K562 (cell line): ENCODE measurements around the gene TAP2. TPM values are rescaled to one million over a fixed set of nuclear protein-coding genes. Genes with fewer than 3 reads are reported as not detected.

Experiments used
- ATAC-seq: fragments of 200-7000 bp; cut with Tn5 transposase; 3 replicates; pipeline ENCODE4 v1.9.1; 2020; ENCODE audit warnings: moderate library complexity
- BruUV-seq: library from RNA; stranded (reverse); fragments of 400-500 nt; replicated peaks from 2 replicates; lab custom pipeline; 2021; lab: Mats Ljungman, UMichigan
- CTCF ChIA-PET: fragments of 300-600 bp; formaldehyde crosslinking; extraction: SDS; loops from one replicate; lab custom pipeline; 2021; ENCODE audit warnings: low intra/inter-chr PET ratio; lab: Yijun Ruan, JAX
- POLR2A ChIA-PET: fragments of 300-600, 350-650 bp; sonication (Branson Sonifier 250); formaldehyde crosslinking; extraction: SDS; loops from one replicate; lab custom pipeline; 2021; ENCODE audit warnings: antibody characterized with exemption, inconsistent platforms; lab: Yijun Ruan, JAX
- DNase-seq, 4 experiments: peaks; one replicate each; pipeline versions ENCODE4 v3.0.0 to v3.0.0-alpha.2; 2011 to 2018; ENCODE audit warnings: low spot score in 3 of 4, mixed read lengths in 3 of 4; ENCODE audit errors: extremely low read depth in 1 of 4
- FAIRE-seq: peaks from 2 replicates; lab custom pipeline; 2011; peaks lifted over from hg19 to GRCh38; lab: Jason Lieb, UNC
- H2AFZ ChIP-seq: 2 replicates; pipeline ENCODE4 v1.6.0; 2011; ENCODE audit warnings: low read depth, low read length, control low read depth, inconsistent platforms
- H3K27ac ChIP-seq: fragments of 200-600 bp; 3 replicates; pipeline ENCODE4 v1.8.0; 2011; ENCODE audit warnings: low read depth, mild to moderate bottlenecking, control low read depth, inconsistent platforms, low read length, moderate library complexity, mixed read lengths; ENCODE audit errors: extremely low read depth
- H3K27me3 ChIP-seq, 2 experiments: fragments of 300-600 bp in 1 of 2; 2 replicates in 1 of 2; 3 replicates in 1 of 2; pipeline versions ENCODE4 v1.6.0 to v1.8.0; 2011; ENCODE audit warnings: inconsistent platforms in 2 of 2, low read length in 2 of 2, mild to moderate bottlenecking in 1 of 2, mixed read lengths in 1 of 2, moderate library complexity in 1 of 2; ENCODE audit not compliant: control insufficient read depth in 2 of 2, insufficient read depth in 2 of 2
- H3K36me3 ChIP-seq: fragments of 300-600 bp; 3 replicates; pipeline ENCODE4 v1.8.0; 2011; ENCODE audit warnings: mild to moderate bottlenecking, low read length, inconsistent platforms; ENCODE audit not compliant: control insufficient read depth, insufficient read depth
- H3K4me1 ChIP-seq, 2 experiments: fragments of 200-600 bp in 1 of 2; replicated peaks in 1 of 2; 2 replicates in 1 of 2; 3 replicates in 1 of 2; pipeline versions ENCODE4 v1.5.1 to v1.8.0; 2011; ENCODE audit warnings: inconsistent platforms in 2 of 2, low read length in 2 of 2, mild to moderate bottlenecking in 1 of 2, mixed read lengths in 1 of 2, moderate library complexity in 1 of 2; ENCODE audit not compliant: control insufficient read depth in 2 of 2, insufficient read depth in 2 of 2
- H3K4me2 ChIP-seq: 2 replicates; pipeline ENCODE4 v1.6.1; 2011; ENCODE audit warnings: low read length, control low read depth, inconsistent platforms, mixed read lengths; ENCODE audit not compliant: insufficient read depth
- H3K4me3 ChIP-seq: fragments of 200-600 bp; sonication (generic), shearing (Covaris generic); 2 replicates; pipeline ENCODE4 v1.5.1; 2016; ENCODE audit warnings: control low read depth, inconsistent platforms
- H3K79me2 ChIP-seq: fragments of 200-600 bp; 3 replicates; pipeline ENCODE4 v1.8.0; 2011; ENCODE audit warnings: low read length, inconsistent platforms; ENCODE audit not compliant: control insufficient read depth, insufficient read depth
- H3K9ac ChIP-seq, 2 experiments: 2 replicates each; pipeline versions ENCODE4 v1.6.0 to v1.6.1; 2011; ENCODE audit warnings: low read depth in 2 of 2, low read length in 2 of 2, control low read depth in 1 of 2, inconsistent platforms in 1 of 2, mild to moderate bottlenecking in 1 of 2, mixed read lengths in 1 of 2; ENCODE audit not compliant: insufficient read depth in 1 of 2
- H3K9me1 ChIP-seq: one replicate; pipeline ENCODE4 v1.6.0; 2011; ENCODE audit warnings: inconsistent platforms, mild to moderate bottlenecking, low read length, moderate library complexity; ENCODE audit not compliant: control insufficient read depth, insufficient read depth
- H3K9me3 ChIP-seq: replicated peaks from 2 replicates; pipeline ENCODE4 v1.5.1; 2011; ENCODE audit warnings: low read depth, low read length, inconsistent platforms; ENCODE audit not compliant: control insufficient read depth, insufficient read depth
- H4K20me1 ChIP-seq: replicated peaks from 2 replicates; pipeline ENCODE4 v1.6.1; 2011; ENCODE audit warnings: low read length, inconsistent platforms, mixed read lengths; ENCODE audit not compliant: control insufficient read depth, insufficient read depth
- CSDE1 ChIP-seq, 2 experiments: fragments of 450-650 bp; IDR thresholded peaks; 2 replicates each; pipeline ENCODE4 v1.6.1; 2016; ENCODE audit warnings: mild to moderate bottlenecking in 1 of 2
- SPI1 ChIP-seq: IDR thresholded peaks from 2 replicates; pipeline ENCODE4 v1.6.1; 2011; ENCODE audit warnings: low read depth, low read length, control low read depth, borderline replicate concordance
- ZNF445 ChIP-seq: fragments of 250-450 bp; sonication (Bioruptor Pico); IDR thresholded peaks from 2 replicates; pipeline ENCODE4 v1.4.0; 2020; ENCODE audit warnings: low read depth, mild to moderate bottlenecking, moderate library complexity
- WGBS: fragments of 100-300 bp; shearing (Covaris generic); methylation state at CpG from one replicate; pipeline ENCODE4 v1.1.6; 2016; ENCODE audit warnings: low coverage, mixed read lengths; ENCODE audit not compliant: insufficient coverage; ENCODE audit errors: missing lambda C conversion rate; 5-methylcytosine and 5-hydroxymethylcytosine counted together
- in situ Hi-C: fragments of 300-500 bp; cut with MboI; formaldehyde crosslinking; loops from 4 replicates; pipeline ENCODE4 v1.15.0; 2018; ENCODE audit warnings: inconsistent platforms, mixed read lengths
- intact Hi-C: fragments of 100-400 bp; cut with micrococcal nuclease; formaldehyde crosslinking; loops from 2 replicates; pipeline ENCODE4 v1.14.2; 2022
- polyA plus RNA-seq, 8 experiments: library from polyadenylated mRNA; depleted of rRNA in 4 of 8; stranded (reverse) in 5 of 8; unstranded in 3 of 8; fragments of >200 nt; fragmentation: Nextera tagmentation in 2 of 8; fragmentation: Illumina TruSeq in 1 of 8; extraction: Ambion mirVana in 2 of 8; extraction: Trizol in 1 of 8; gene quantifications; 2 replicates each; pipeline versions ENCODE4 v1.2.1 to v1.2.3, GENCODE V29; 2011 to 2014; ENCODE audit warnings: inconsistent platforms in 1 of 8, missing spikeins in 1 of 8
- total RNA-seq, 7 experiments: library from RNA; depleted of rRNA in 6 of 7; stranded (reverse); fragments of >200 nt in 6 of 7; fragmentation: Illumina TruSeq in 2 of 7; extraction: Trizol in 2 of 7; gene quantifications; 2 replicates each; pipeline versions ENCODE4 v1.2.1 to v1.2.3, GENCODE V29; 2011 to 2021; ENCODE audit warnings: low replicate concordance in 1 of 7
- TF ChIP-seq, protein P1 (sequence below): fragments of 250-450 bp; sonication (Bioruptor Pico); IDR thresholded peaks from 2 replicates; pipeline ENCODE4 v1.5.1; 2021; ENCODE audit warnings: mild to moderate bottlenecking

Gene TAP2
- total and polyA plus RNA-seq, 9 of the 15 experiments (the other 6 are each of a cell fraction or from before 2014, with no cell fraction given): 2.0 to 53.5 (median 19.6) TPM

GRCh38 chr6:32799168-32799567 is 39.4 kb downstream of the TAP2 start:
- intact Hi-C loops (loop anchor here (5.0 kb wide), 2 partner anchors 68 to 552 kb away; no protein-coding TSS in a partner anchor), in situ Hi-C loops (loop anchor here (5.0 kb wide), 1 partner anchor 377 kb away; no protein-coding TSS in a partner anchor)
- ATAC-seq (no peak), DNase-seq (no peak), FAIRE-seq (no peak)
- no peak overlapping the region for H3K9ac ChIP-seq
- CTCF ChIA-PET: no interaction called here
- H3K27ac ChIP-seq: no peak overlapping the region
- H3K27me3 ChIP-seq: peaks cover 20 to 24% of the 10 kb centered on the region in 2 experiments
- POLR2A ChIA-PET: interaction anchor here (0.7 to 1.5 kb wide), 6 partner anchors 9 to 1630 kb away, joined by 3 to 5 read pairs (median 3); no protein-coding TSS in a partner anchor
- no peak overlapping the region for H3K4me2 ChIP-seq
- no peaks in the 10 kb centered on the region for H3K36me3 ChIP-seq
- BruUV-seq: no TSS peak
- TF ChIP-seq ZNF445 (no peak), CSDE1 (IDR thresholded peaks at IDR 0.05) (no peak), SPI1 (peak; percentile 39; the same call in 1 of the 2 replicates)
- TF ChIP-seq, protein P1, sequence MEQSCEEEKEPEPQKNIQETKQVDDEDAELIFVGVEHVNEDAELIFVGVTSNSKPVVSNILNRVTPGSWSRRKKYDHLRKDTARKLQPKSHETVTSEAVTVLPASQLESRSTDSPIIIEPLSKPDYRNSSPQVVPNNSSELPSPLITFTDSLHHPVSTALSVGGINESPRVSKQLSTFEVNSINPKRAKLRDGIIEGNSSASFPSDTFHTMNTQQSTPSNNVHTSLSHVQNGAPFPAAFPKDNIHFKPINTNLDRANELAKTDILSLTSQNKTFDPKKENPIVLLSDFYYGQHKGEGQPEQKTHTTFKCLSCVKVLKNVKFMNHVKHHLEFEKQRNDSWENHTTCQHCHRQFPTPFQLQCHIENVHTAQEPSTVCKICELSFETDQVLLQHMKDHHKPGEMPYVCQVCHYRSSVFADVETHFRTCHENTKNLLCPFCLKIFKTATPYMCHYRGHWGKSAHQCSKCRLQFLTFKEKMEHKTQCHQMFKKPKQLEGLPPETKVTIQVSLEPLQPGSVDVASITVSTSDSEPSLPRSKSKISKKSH (CRISPR knock-in tag): no peak
- no peaks in the 10 kb centered on the region for H4K20me1 ChIP-seq
- no peak overlapping the region for H2AFZ ChIP-seq
- H3K4me3 ChIP-seq: no peak overlapping the region
- H3K4me1 ChIP-seq: no peaks in the 10 kb centered on the region
- no peaks in the 10 kb centered on the region for H3K9me1 ChIP-seq
- WGBS: 0% methylated on average over 3 of the region's 3 CpGs
- H3K9me3 ChIP-seq: no peaks in the 10 kb centered on the region
- no peaks in the 10 kb centered on the region for H3K79me2 ChIP-seq
